ENCODE results near the gene TSPAN8. TPM values are rescaled to one million over a fixed set of nuclear protein-coding genes. Genes with fewer than 3 reads are reported as not detected.

TSPAN8 gene
- total and polyA plus RNA-seq, 8 donors = 0.95 to 18.0 (median 1.6) TPM

DNA sequence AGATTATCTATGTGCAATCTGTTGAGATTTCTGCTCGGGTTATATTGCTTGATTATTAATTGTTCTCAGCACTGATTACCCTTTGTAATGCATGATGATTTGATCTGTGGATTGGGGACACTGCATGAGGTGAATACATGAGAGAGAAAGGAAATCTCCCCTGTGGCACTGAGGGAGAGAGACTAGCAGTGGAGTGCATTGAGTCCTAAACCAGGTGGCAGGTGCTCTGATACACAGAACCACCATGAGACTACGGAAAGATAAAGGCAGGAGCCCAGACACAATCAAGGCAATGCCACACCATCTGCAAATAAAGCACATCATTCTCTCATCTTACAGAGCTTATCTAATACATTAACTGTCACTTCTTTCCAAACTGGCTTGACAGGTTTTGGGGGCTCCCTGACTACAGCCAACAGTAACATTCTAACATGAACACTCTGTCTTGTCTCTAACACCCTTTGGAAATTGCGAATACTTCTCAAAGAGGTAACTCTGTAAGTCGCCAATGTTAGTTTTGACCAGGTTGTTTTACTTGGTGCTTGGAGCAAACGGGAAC lies 37.6 kb upstream of the TSPAN8 start:
- no peaks in the 10 kb centered on the region for H3K9me3 ChIP-seq
- intact Hi-C loops (cut with DNase I) = no loop called here
- no peaks in the 10 kb centered on the region for H3K36me3 ChIP-seq
- no peak for TF ChIP-seq CTCF (IDR thresholded peaks at IDR 0.05)
- DNase-seq (no peak), ATAC-seq (no peak)
- H3K4me1 ChIP-seq = no peaks in the 10 kb centered on the region
- no peak overlapping the region for H3K4me3 ChIP-seq
- no peaks in the 10 kb centered on the region for H3K27me3 ChIP-seq
- H3K27ac ChIP-seq = no peak overlapping the region

DNA sequence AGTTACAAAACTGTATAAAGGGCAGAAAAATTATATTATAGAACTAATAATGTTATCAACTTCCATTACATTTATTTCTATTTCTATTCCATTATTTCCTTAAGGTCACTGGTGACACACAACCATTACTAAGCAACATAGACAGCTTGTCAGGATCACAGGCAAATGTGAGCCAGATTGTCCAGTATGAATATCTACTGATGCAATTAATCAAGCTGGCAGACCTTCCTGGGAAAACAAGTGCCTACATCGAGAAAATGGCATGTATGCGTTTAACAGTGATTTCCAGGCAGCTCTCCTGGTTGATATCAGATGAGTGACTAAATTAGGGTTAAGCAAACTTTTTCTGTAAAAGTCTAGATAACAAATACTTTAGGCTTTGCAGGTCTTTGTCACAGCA lies 36.9 kb upstream of the TSPAN8 start:
- Histone ChIP-seq H3K36me3 (no peaks in the 10 kb centered on the region), H3K9me3 (no peaks in the 10 kb centered on the region), H3K27ac (no peak overlapping the region), H3K4me1 (no peaks in the 10 kb centered on the region), H3K4me3 (no peak overlapping the region), H3K27me3 (no peaks in the 10 kb centered on the region)
- no peak for TF ChIP-seq CTCF (IDR thresholded peaks at IDR 0.05)
- no peak for ATAC-seq
- DNase-seq = no peak
- intact Hi-C loops (cut with DNase I) = no loop called here

DNA sequence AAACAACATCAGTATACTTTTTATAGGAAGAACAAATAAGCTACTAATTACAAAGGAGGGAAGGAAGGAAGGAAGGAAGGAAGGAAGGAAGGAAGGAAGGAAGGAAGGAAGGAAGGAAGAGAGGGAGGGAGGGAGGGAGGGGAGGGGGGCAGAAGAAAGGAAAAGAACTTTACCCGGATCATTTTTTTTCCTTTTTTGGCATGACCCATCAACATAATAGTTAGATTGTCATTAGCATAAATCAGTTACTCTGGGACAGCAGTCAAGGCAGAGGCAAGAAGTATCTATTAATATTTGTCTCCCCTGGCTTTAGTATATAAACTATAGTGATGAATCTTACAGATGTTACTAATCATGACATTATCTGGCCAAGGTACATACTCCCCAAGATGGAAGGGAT lies 35.2 kb upstream of the TSPAN8 start:
- H3K27me3 ChIP-seq = no peaks in the 10 kb centered on the region
- intact Hi-C loops (cut with DNase I) = no loop called here
- ATAC-seq = no peak

DNA sequence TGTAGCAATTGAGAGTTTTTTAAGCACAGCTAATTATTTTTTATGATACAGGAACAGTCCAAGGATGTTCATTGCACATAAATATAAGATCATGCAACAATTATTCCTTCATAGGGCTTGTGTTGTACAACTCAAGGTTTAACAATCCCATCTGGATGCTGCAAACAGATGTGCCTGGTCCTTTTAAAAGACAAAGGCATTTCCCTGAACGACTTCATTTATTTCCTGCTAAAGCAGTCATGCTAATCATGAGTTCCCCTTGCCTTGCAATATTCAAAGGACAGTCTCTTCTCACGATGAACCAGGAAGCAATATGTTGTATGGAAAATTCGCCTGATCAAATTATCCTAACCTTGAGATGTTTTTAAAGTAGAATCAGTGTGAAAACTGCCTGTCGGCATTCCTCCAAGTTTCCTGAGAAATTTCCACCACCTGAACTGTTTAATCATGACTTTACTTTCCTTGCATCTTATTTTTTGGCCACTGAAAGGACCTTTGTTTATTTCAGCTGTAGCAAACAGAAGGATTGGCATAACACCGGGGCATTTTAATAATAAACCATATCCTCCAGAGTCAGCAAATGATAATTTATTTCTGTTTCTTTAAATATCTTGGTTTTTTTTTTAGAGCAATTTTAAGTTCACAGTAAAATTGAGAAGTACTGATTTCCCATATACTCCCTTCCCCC lies 33.9 kb upstream of the TSPAN8 start:
- Histone ChIP-seq H3K36me3 (no peaks in the 10 kb centered on the region), H3K9me3 (no peaks in the 10 kb centered on the region), H3K27ac (no peak overlapping the region), H3K4me1 (no peaks in the 10 kb centered on the region), H3K27me3 (no peaks in the 10 kb centered on the region), H3K4me3 (no peak overlapping the region)
- no peak for DNase-seq
- intact Hi-C loops (cut with DNase I) = no loop called here
- no peak for TF ChIP-seq CTCF (IDR thresholded peaks at IDR 0.05)
- ATAC-seq = no peak

More for the DNA sequence above, 35.2 kb upstream of the TSPAN8 start:
- Histone ChIP-seq H3K4me3 (no peak overlapping the region), H3K36me3 (no peaks in the 10 kb centered on the region), H3K4me1 (no peaks in the 10 kb centered on the region), H3K27ac (no peak overlapping the region), H3K9me3 (no peaks in the 10 kb centered on the region)
- DNase-seq = no peak
- no peak for TF ChIP-seq CTCF (IDR thresholded peaks at IDR 0.05)

- Histone ChIP-seq H3K36me3 (no peaks in the 10 kb centered on the region), H3K9me3 (no peaks in the 10 kb centered on the region), H3K27ac (no peak overlapping the region), H3K4me3 (no peak overlapping the region), H3K27me3 (no peaks in the 10 kb centered on the region), H3K4me1 (no peaks in the 10 kb centered on the region)
- intact Hi-C loops (cut with DNase I) = no loop called here
- DNase-seq = no peak
- no peak for ATAC-seq
- TF ChIP-seq CTCF (IDR thresholded peaks at IDR 0.05) = no peak
These were observed 33.0 kb upstream of the TSPAN8 start for GRCh38 chr12:71190822-71191221.
